Panc1 (cell line): Measurements from ENCODE around the gene SGSH. TPM values are rescaled to one million over a fixed set of nuclear protein-coding genes. Genes with fewer than 3 reads are reported as not detected.

ENCODE experiments used
- ATAC-seq: fragments of 200-7000 bp; cut with Tn5 transposase; 2 replicates; pipeline ENCODE4 v1.9.1; 2020; ENCODE audit warnings: mild to moderate bottlenecking, moderate library complexity
- BruUV-seq: library from RNA; stranded (reverse); fragments of 400-500 nt; replicated peaks from 2 replicates; lab custom pipeline; 2021; lab: Mats Ljungman, UMichigan
- CTCF ChIA-PET: fragments of 300-600 bp; sonication (Branson Sonifier 250); formaldehyde crosslinking; loops from one replicate; lab custom pipeline; 2022; ENCODE audit warnings: antibody characterized with exemption; lab: Charles Lee
- POLR2A ChIA-PET: fragments of 300-600 bp; sonication (Branson Sonifier 250); formaldehyde crosslinking; loops from one replicate; lab custom pipeline; 2022; ENCODE audit warnings: antibody characterized with exemption; lab: Charles Lee
- DNase-seq: peaks from one replicate; pipeline ENCODE4 v3.0.0-alpha.2; 2010; ENCODE audit warnings: low read depth, low spot score
- H3K27ac ChIP-seq: 2 replicates; pipeline ENCODE4 v1.5.1; 2011; ENCODE audit warnings: mild to moderate bottlenecking, low read length, inconsistent platforms
- H3K27me3 ChIP-seq: fragments of 200-500 bp; sonication (Bioruptor generic); 2 replicates; pipeline ENCODE4 v1.6.0; 2014; ENCODE audit warnings: low read length, inconsistent platforms; ENCODE audit not compliant: control insufficient read depth, insufficient read depth
- H3K36me3 ChIP-seq: fragments of 200-500 bp; sonication (Bioruptor generic); 2 replicates; pipeline ENCODE4 v1.5.1; 2014; ENCODE audit warnings: inconsistent platforms, mild to moderate bottlenecking, low read length, moderate library complexity; ENCODE audit not compliant: control insufficient read depth, insufficient read depth
- H3K4me1 ChIP-seq: 2 replicates; pipeline ENCODE4 v1.5.1; 2011; ENCODE audit warnings: inconsistent platforms, mild to moderate bottlenecking, low read length, moderate library complexity; ENCODE audit not compliant: control insufficient read depth, insufficient read depth
- H3K4me3 ChIP-seq, 2 experiments: 2 replicates each; pipeline ENCODE4 v1.5.1; 2011 to 2012; ENCODE audit warnings: low read depth in 2 of 2, low read length in 2 of 2, mild to moderate bottlenecking in 2 of 2, inconsistent platforms in 1 of 2, moderate library complexity in 1 of 2
- H3K9me3 ChIP-seq: fragments of 200-500 bp; sonication (Bioruptor generic); 2 replicates; pipeline ENCODE4 v1.5.1; 2014; ENCODE audit warnings: low read depth, mild to moderate bottlenecking, inconsistent platforms, low read length, moderate library complexity; ENCODE audit not compliant: control insufficient read depth, insufficient read depth
- CTCF ChIP-seq: fragments of 450-650 bp; IDR thresholded peaks from 2 replicates; pipeline ENCODE4 v1.5.1; 2017; ENCODE audit warnings: mild to moderate bottlenecking
- POLR2AphosphoS5 ChIP-seq: IDR thresholded peaks from 2 replicates; pipeline ENCODE4 v1.6.1; 2012; ENCODE audit warnings: mild to moderate bottlenecking, low read depth, low read length, moderate library complexity
- REST ChIP-seq, 2 experiments: IDR thresholded peaks; 2 replicates each; pipeline ENCODE4 v1.6.1; 2011 to 2012; ENCODE audit warnings: low read depth in 2 of 2, control low read depth in 1 of 2, low read length in 1 of 2, mild to moderate bottlenecking in 1 of 2, moderate library complexity in 1 of 2; ENCODE audit not compliant: insufficient read depth in 1 of 2
- SIN3A ChIP-seq: IDR thresholded peaks from 2 replicates; pipeline ENCODE4 v1.6.1; 2012; ENCODE audit warnings: low read depth, mild to moderate bottlenecking, low read length, moderate library complexity, borderline replicate concordance; ENCODE audit not compliant: insufficient read depth
- TCF7L2 ChIP-seq: IDR thresholded peaks from 2 replicates; pipeline ENCODE4 v1.6.1; 2011; ENCODE audit warnings: mild to moderate bottlenecking, low read depth, low read length, inconsistent platforms
- in situ Hi-C: cut with HindIII; loops from 2 replicates; pipeline ENCODE4 v1.10.0; 2016; ENCODE audit warnings: low sequenced_read_pairs, low pct_unique_long_range_greater_than_20kb
- intact Hi-C: fragments of 100-400 bp; cut with micrococcal nuclease; formaldehyde crosslinking; loops from one replicate; pipeline ENCODE4 v1.10.0; 2022; ENCODE audit not compliant: unreplicated experiment
- total RNA-seq: library from RNA; stranded (reverse); gene quantifications from one replicate; pipeline ENCODE4 v1.2.1, GENCODE V29; 2021; ENCODE audit not compliant: unreplicated experiment

SGSH gene
- total RNA-seq, 1 experiment from 2014 or later: 70.2 TPM

- TF ChIP-seq POLR2AphosphoS5 (no peak), CTCF (no peak), TCF7L2 (no peak), REST (IDR thresholded peaks at IDR 0.05; ENCODE audit: insufficient read depth in 1 of 2, low read depth in 2 of 2, low read length in 1 of 2) (no peak)
- no peak for ATAC-seq
- ChIA-PET POLR2A (no interaction called here), CTCF (no interaction called here)
- in situ Hi-C loops (no loop called here), intact Hi-C loops (no loop called here)
- H3K4me3 ChIP-seq: no peak overlapping the region
- no peak overlapping the region for H3K27ac ChIP-seq
- no peak for DNase-seq
- no peaks in the 10 kb centered on the region for H3K9me3 ChIP-seq
- BruUV-seq: no TSS peak
- H3K36me3 ChIP-seq: no peaks in the 10 kb centered on the region
- H3K4me1 ChIP-seq: peaks cover 4% of the 10 kb centered on the region; the same call in 1 of the 2 replicates
- no peaks in the 10 kb centered on the region for H3K27me3 ChIP-seq
Observed at GRCh38 chr17:80205811-80206210, 14.3 kb downstream of the SGSH start.

- no peak for TF ChIP-seq TCF7L2
- no peak for TF ChIP-seq CTCF
- TF ChIP-seq SIN3A: no peak
- TF ChIP-seq POLR2AphosphoS5: no peak
- TF ChIP-seq REST (IDR thresholded peaks at IDR 0.05; ENCODE audit: insufficient read depth in 1 of 2, low read depth in 2 of 2, low read length in 1 of 2): no peak
- BruUV-seq: no TSS peak
- ChIA-PET CTCF (no interaction called here), POLR2A (no interaction called here)
- peak; percentile 35; the same call in 1 of the 2 replicates for ATAC-seq
- H3K9me3 ChIP-seq: no peaks in the 10 kb centered on the region
- no peak for DNase-seq
- H3K27me3 ChIP-seq: no peaks in the 10 kb centered on the region
- H3K4me3 ChIP-seq: no peak overlapping the region
- H3K36me3 ChIP-seq: no peaks in the 10 kb centered on the region
- in situ Hi-C loops (no loop called here), intact Hi-C loops (no loop called here)
- H3K27ac ChIP-seq: no peak overlapping the region
- peaks cover 4% of the 10 kb centered on the region; the same call in 1 of the 2 replicates for H3K4me1 ChIP-seq
Observed at GRCh38 chr17:80204626-80205468, 15.3 kb downstream of the SGSH start.
